HT1080 (cell line): ENCODE measurements around the gene SCAF11. TPM values are rescaled to one million over a fixed set of nuclear protein-coding genes. Genes with fewer than 3 reads are reported as not detected.
A peak's percentile ranks its signal among the peaks of the same experiment; 100 is the strongest.

Experiments used
- DNase-seq: peaks from one replicate; pipeline ENCODE4 v3.0.0-alpha.2; 2015; ENCODE audit warnings: low read depth
- total RNA-seq: library from RNA; depleted of rRNA; stranded (reverse); fragments of >200 nt; shearing (Covaris generic); gene quantifications from 2 replicates; pipeline ENCODE4 v1.2.3, GENCODE V29; 2014

The SCAF11 gene
- total RNA-seq, 1 experiment from 2014 or later, result 67.4 TPM

GRCh38 chr12:45980540-45980939 lies 9.8 kb downstream of the SCAF11 start:
- no peak for DNase-seq

DNA sequence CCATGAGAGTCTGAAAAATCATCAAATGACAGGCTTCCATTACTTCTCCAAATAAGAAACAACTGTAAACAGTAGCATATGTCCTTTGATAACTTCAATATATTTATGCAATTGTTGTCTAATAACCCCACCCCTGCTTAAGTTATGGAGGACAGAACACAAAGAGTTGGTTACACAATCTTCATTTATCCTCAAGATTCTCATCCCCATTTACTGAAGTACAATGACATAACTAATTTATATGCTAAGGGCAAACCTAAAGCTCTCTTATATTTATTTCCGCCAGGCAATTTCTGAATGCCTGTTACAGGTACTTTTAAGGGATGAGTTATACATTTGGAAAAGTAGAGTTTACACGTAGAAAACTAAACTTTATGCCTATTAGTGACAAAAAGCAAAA lies 12.3 kb downstream of the SCAF11 start:
- no peak for DNase-seq

- DNase-seq, result no peak
Observed at GRCh38 chr12:45977620-45978019, 12.8 kb downstream of the SCAF11 start.

DNA sequence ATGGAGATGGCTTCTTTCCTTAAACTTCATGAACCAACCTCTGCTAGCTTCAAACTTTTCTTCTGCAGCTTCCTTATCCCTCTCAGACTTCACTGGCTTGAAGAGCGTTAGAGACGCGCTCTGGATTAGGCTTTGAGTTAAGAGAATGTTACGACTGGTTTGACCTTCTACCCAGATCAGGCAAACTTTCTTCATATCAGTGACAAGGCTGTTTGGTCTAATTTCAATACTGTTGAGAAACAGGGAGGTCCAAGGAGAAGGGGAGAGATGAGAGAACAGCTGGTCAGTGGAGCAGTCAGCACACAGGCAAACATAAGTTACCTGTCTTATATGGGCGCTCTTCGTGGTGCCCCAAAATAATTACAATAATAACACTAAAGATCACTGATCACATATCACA lies 14.9 kb downstream of the SCAF11 start:
- no peak for DNase-seq

GRCh38 chr12:45974883-45975282 lies 15.5 kb downstream of the SCAF11 start:
- no peak for DNase-seq

GRCh38 chr12:45974171-45974719 lies 16.1 kb downstream of the SCAF11 start:
- DNase-seq, result no peak

DNA sequence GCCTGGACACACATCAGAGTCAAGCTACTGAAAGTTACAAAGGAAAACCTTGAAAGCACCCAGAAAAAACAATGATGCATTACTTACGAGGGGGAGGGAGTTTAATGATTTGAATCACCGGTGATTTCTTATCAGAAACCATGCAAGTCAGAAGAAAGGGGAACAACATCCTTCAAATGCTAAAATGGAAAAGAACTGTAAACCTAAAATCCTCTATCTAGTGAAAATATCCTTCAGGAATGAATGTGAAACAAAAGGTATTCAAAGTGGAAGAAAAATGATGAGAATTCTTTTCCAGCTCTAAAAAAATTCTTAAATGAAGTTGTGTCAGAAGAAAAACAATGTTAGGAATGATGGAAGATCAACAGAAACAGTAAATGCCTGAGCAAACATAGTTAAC lies 16.8 kb downstream of the SCAF11 start:
- no peak for DNase-seq

GRCh38 chr12:45970391-45970790 lies 20.0 kb downstream of the SCAF11 start:
- no peak for DNase-seq

- no peak for DNase-seq
Observed at GRCh38 chr12:45969084-45969483, 21.3 kb downstream of the SCAF11 start.

- DNase-seq, result no peak
Observed at GRCh38 chr12:45966486-45966885, 23.9 kb downstream of the SCAF11 start.

DNA sequence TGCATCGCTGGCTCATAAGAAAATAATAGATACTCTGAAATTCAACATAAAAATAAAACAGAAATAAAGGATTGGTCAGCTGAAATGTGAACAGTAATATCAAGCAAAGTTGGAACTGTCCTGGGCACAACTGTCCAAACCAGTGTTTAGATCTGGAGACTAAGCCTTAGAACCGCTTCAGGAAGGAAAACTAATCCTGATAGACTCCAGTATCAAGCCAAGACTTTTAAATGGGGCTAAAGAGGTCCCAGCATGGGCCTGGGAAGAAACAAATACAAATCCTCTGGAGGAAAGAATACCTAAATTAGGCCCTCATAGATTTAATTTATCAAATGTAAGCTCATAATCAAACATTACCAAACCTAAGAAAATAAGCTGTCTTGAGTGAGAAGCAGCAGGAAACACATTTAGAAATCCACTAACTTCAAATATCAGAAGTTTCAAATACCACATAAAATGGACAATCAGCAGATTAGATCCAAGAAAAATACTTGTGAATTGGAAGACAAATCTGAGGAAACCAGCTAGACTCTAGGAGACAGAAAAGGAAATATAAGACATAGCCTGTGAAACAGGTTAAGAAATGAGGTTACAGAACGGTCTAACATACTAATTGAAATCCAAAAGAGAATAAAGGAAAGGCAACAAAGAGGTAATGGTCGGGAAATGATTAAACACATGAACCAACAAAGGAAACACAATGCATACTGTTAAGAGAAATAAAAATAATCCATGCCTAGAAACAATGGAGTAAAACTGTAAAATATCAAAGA lies 27.6 kb downstream of the SCAF11 start:
- no peak for DNase-seq

GRCh38 chr12:45959728-45960127 lies 30.6 kb downstream of the SCAF11 start:
- no peak for DNase-seq

GRCh38 chr12:45959025-45959424 lies 31.3 kb downstream of the SCAF11 start:
- DNase-seq, result no peak

DNA sequence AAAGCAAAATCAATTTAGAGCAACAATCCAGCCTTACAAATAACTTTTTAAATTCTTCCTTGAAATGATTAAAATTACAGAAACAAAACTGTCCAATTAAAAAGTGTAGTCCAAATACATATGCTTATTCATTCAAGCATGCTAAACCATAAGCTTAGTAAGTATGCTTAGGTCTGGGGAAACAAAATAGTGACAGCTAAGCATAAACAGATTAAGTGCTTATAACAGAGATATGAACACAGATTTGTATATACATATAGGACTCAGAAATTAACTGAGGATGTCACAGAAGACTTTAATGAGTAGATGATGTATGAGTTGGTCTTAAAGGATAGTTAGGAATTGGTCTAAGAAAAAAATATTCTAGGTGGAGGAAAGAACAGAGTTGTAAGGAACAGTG lies 41.8 kb downstream of the SCAF11 start:
- DNase-seq, result no peak

- DNase-seq, result no peak
Observed at GRCh38 chr12:45946435-45946834, 43.9 kb downstream of the SCAF11 start.

DNA sequence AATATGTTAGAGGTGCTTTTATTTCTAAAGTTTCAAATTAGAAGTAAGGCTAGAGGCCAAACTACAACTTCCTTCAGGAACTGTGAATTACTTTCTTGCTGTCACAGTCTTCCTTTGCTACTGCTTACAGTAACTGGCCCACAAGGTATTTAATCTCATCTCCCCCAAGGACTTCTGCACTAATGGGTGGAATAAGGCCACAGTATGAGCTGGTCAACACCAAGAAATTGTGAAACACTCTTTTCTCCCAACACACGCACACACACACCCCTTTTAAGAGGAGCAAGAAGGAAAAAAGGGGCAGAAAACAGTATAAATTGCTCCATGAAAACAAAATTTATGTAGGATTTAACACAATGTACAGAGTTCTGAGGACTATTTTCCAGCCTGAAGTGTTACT lies 45.6 kb downstream of the SCAF11 start:
- DNase-seq, result no peak

DNA sequence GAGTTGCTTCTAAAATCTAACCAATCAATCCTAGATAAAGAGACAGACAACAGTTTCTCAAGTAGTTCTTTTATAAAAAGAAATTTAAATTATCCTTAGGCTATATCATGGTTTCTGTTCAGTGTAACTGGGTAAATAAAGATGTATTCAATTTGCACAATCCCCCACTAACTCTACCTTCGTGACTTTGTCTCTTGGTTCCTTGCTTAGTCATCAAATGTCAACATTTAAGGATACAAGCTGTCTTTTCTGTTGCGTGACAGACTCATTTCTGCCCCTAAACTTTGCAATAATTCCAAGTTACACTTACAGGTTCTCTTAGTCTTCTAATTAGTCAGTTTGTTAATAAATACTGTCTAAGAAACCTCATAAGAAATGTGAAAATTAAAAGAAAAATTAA lies 50.6 kb downstream of the SCAF11 start:
- DNase-seq, result no peak

DNA sequence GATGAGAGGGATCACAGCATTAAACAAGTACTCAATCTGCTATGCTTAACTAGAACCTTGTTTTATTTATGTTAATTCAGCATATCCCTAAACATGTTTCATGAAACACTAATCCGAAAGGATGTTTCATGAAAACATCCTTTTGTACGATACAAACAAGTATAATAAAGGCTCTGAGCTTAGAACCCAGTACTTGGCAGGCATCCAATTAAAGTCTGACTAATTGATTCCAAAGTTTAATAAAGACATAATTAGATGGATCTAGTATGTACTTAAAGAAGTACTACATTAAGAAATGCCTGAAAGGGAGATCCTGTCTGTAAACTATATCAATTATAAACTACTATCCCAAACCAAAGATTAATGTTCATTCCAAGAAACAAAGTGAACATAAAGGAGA lies 51.8 kb downstream of the SCAF11 start:
- no peak for DNase-seq

GRCh38 chr12:45934956-45935355 lies 55.4 kb downstream of the SCAF11 start:
- DNase-seq, result no peak

- DNase-seq, result no peak
Observed at GRCh38 chr12:45933504-45933903, 56.9 kb downstream of the SCAF11 start.

- DNase-seq, result no peak
Observed at GRCh38 chr12:45930369-45930768, 60.0 kb downstream of the SCAF11 start.

DNA sequence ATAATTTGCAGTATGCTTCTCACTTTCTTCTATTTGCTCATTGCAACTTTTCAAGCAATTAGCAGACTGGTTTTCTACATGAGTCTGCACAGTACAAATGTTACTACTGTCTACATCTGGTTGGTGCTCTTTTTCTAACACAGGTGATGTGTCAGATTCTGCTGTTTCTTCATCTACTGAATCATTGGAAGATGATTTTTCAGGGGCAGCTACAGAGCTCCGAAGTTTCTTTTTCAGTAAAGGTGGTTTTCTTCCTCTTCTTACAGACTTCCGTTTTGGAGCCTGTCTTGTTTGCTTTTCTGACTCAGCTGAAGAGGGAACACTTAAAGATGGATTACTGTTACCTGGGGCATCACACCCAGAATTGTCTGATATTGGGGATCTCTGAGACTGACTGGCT lies 62.1 kb downstream of the SCAF11 start:
- peak; percentile 23 for DNase-seq

DNA sequence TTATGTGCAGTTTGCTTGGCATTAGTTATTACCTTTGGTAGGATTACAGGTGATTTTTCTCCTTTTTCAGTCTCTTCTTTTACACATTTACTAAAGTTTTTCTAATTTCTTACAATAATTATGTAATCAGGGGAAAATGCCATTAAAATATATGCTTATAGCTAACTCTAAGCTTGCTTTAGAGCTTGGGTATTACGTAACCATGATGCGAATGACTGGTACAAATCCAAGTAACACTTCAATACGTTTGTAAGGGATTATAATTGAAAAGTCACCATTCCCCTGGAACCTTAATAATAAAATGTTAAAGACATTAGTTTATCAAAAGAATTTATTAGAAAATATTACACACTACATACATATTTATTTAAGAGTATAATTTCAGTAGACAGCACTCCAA lies 71.6 kb downstream of the SCAF11 start:
- no peak for DNase-seq
